KOPT-K1 (cell line): ENCODE data around the gene CAVIN2.

Experiments used
- H3K27ac ChIP-seq: fragments of 200-600 bp; sonication (generic); 2 replicates; pipeline ENCODE4 v1.5.1; 2016; ENCODE audit warnings: antibody characterized with exemption, mild to moderate bottlenecking, low read depth, low read length; ENCODE audit not compliant: poor library complexity, severe bottlenecking
- H3K36me3 ChIP-seq: fragments of 200-600 bp; sonication (generic); 2 replicates; pipeline ENCODE4 v1.5.1; 2017; ENCODE audit warnings: antibody characterized with exemption, mild to moderate bottlenecking, low read length, moderate library complexity; ENCODE audit not compliant: insufficient read depth
- H3K9me3 ChIP-seq: fragments of 200-600 bp; sonication (generic); 2 replicates; pipeline ENCODE4 v1.5.1; 2017; ENCODE audit warnings: antibody characterized with exemption, low read length, mild to moderate bottlenecking; ENCODE audit not compliant: insufficient read depth, poor library complexity, severe bottlenecking

CAVIN2 gene

DNA sequence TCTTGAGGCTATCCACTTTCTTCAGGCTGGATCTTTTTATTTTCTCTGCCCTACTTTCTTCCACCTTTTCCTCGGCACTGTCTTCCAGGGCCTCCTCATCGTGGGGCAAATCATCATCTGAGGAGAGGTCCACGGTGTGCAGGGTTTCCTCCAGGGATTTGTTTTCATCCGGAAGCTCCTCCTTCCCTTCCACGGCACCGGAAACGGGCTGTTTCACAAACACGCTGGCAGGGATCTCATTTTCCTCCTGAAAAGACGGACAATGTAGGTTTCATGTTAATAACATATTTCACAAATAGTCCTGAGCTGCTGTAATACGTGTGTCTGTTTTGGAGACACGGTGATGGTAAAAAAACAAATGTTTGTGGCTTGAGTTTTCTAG is 10.4 kb downstream of the CAVIN2 start:
- H3K27ac ChIP-seq = no peak overlapping the region
- no peaks in the 10 kb centered on the region for H3K9me3 ChIP-seq
- no peaks in the 10 kb centered on the region for H3K36me3 ChIP-seq

DNA sequence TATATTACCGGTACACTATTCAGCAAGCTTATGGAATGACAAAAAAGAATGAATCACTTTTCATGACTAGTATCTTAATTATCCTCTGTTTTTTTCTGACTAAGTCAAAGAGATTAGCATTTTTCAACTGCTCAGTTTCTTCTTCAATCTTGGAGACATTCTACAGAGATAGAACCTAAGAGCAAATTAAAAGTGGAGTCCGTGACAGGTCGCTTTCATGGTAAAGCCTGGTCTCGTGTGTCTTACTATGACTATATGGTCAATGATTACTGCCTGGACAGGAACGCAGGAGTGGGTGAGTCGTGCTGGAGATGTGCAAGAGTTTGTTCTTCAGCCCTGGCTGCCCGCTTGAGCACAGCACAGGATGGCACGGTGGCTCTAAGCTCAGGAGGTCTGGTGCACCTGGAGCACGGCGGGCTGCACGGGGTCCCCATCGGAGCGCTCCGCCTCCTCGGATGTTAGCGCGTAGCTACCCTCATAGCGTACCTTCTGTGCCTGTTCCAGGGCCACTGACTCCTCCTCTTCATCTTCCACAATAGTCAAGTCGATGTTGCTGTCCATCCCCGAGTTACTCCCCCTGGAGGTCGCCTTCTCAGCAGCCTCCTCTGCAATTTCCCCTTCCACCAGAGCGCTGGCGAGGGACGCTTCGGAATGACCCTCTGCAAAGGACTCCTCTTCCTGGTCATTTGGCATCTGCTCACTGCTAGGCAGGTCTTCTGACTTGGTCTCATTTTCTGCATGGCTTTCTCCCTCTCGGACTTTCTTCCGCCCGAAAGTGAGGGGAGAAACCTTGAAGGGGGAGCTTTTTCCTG is 11.1 kb downstream of the CAVIN2 start:
- no peaks in the 10 kb centered on the region for H3K9me3 ChIP-seq
- H3K27ac ChIP-seq = no peak overlapping the region
- H3K36me3 ChIP-seq = no peaks in the 10 kb centered on the region

DNA sequence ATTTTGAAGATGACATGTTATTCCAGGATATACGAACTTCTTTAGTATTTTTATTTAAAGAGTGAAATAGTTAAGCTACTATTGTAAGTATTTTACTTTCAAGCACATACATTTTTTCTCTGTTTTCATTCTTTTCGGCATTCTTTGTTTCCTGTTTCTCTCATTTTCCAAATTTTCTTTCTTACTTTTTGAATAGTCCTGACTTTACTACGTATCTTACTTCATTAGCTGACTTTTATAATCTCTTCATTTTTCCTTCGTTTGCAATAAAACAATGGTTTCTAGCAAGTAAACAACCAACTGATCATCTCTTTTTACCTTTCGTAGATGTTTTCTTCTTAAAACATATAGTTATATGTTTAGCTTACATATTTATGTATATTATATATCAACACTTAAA is 11.8 kb downstream of the CAVIN2 start:
- Histone ChIP-seq H3K9me3 (no peaks in the 10 kb centered on the region), H3K27ac (no peak overlapping the region), H3K36me3 (no peaks in the 10 kb centered on the region)

DNA sequence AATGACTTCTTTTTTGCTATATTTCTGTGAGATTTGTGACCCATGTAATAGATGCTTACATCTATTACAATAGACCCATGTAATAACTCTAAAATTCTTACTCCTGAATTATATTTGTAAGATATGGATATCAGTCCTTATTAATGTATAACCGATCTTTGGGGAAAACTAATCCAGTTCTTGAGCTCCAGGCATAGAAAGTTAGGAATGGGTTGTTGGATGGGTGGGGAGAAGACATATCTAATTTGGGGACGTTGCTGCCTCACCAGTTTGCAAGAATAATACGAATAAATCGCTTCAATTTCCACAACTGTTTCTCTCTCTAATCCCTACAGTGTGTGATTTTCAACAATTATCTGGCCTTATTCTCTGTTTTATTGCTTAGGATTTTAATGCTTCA is 13.5 kb downstream of the CAVIN2 start:
- H3K9me3 ChIP-seq = no peaks in the 10 kb centered on the region
- no peak overlapping the region for H3K27ac ChIP-seq

DNA sequence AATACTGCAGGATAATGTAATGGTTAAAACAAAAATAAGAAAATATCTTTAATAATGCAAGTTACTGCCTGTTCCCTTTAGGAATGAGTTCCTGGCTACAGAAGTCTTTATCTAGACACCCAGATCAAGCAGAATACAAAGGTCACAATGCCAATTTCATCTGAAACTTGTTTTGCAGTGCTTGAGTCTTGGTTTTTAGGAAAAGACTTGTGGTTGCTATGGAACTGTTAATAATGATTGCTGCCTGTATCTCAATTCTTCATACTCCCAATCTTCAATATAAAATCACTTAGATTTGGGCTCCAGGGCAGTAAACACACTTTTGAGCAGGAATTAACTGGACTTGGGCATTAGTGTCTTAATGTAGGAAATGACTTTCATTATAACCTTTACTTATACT is 14.2 kb downstream of the CAVIN2 start:
- Histone ChIP-seq H3K36me3 (no peaks in the 10 kb centered on the region), H3K9me3 (no peaks in the 10 kb centered on the region), H3K27ac (no peak overlapping the region)

More for the DNA sequence above, 13.5 kb downstream of the CAVIN2 start:
- H3K36me3 ChIP-seq = no peaks in the 10 kb centered on the region

DNA sequence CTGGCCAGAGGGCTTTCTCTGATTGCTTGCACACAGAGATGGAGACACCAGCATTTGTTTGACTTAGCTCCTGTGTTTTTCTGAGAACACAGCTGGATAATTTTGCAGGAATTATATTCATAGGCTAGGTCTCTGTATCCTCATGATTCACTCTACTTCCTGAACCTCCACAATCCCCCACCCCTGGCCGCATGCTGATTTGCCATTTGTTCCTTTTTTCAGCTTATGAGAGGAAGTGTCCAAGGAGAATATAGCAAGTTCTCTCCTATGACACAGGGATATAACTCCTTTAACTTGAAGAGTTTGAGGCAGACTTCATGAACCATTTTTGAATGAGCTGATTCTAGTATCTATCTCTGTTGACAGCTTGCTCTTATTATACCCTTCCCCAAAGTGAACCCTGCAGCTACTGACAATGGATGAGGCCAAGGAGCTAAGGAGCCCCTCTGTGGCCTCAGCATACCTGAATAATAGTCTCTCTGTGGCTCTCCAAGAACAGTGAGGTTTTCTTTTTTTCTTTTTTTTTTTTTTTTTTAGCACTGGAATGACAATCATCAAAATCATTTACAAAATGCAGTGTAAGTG is 15.4 kb downstream of the CAVIN2 start:
- Histone ChIP-seq H3K27ac (no peak overlapping the region), H3K9me3 (no peaks in the 10 kb centered on the region), H3K36me3 (no peaks in the 10 kb centered on the region)

DNA sequence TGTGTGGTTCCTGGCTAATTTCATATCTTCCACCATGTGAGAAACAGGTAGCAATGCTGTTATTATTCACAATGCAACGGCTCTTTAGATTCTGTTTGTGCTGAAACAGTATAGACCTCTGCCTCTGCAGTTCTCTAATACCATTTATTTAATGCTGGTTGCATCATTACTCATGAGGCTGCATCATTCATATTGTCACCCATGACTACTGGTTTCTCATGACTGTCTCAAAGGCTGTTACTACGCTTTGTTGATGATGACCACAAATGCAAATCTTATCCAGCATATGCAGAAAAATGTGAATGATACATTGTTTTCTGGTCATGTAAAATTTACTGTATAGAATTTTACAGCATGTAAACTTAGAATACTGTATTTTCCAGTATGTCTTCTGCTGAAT is 22.5 kb downstream of the CAVIN2 start:
- Histone ChIP-seq H3K9me3 (no peaks in the 10 kb centered on the region), H3K27ac (no peak overlapping the region), H3K36me3 (no peaks in the 10 kb centered on the region)

DNA sequence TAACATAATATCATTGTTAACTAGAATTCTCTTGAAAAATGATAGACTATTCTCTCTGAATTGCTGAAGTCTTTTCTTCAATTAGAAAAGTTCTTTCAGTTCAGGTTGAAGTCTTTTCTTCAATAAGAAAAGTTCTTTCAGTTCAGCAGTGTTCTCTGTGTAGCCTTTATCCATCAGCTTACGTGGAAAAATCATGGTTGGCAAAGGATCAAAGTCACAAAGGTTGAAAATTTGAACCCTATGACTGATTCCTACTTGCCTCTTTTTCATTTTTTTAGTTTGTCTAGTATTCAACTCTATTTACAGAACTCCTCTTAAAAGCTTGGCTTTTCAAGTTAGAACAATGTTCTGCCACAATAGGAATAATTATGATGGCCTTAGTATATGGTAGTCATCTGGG is 25.8 kb downstream of the CAVIN2 start:
- H3K27ac ChIP-seq = no peak overlapping the region
- H3K36me3 ChIP-seq = no peaks in the 10 kb centered on the region
- H3K9me3 ChIP-seq = no peaks in the 10 kb centered on the region

DNA sequence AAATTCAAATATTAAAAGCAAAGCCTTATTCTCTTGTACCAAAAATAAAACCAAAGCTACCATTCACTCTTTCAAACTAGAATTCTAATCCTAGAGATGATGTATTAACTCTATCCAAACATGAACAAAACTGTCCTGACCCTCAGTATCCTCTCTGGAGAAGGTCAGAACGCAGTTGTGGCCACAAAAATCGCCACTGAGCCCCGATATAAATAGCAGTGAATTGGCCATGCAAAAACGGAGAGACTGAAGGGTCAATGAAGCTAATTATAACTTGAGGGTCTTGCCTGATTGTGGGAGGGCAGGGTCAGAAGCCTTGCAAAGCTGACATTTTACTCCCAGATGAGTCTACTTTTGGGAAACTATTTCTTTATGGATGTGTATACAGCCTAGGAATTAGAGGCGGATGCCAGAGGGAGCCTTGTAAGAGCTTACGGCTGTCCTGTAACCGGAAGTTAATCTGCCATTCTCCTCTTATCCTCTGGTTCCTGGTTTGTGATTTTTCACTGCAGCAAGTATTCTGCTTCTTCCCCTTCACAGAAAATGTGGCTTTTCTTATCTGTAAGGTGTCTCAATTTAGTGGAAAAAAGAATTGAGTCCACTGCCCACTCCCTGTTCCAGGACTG is 28.1 kb downstream of the CAVIN2 start:
- Histone ChIP-seq H3K36me3 (no peaks in the 10 kb centered on the region), H3K9me3 (no peaks in the 10 kb centered on the region), H3K27ac (no peak overlapping the region)

DNA sequence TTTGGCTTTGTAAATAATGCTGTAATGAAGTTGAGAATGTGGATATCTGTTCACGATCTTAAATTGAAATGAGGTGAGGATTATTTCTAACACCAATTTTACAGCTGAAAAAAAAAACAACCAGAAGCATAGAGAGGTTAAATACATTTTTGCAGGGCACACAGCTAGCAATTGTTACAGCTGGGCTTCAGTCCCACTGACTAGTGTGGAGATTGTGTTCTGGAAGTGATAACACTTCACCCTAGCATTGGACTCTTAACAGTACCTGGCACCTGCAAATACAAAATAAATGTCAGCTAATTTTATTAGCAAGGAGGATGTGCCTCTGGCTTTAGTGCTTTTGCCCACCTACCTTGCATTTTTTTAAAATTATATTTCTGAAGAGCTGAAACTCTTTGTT is 28.8 kb downstream of the CAVIN2 start:
- H3K36me3 ChIP-seq = no peaks in the 10 kb centered on the region
- no peak overlapping the region for H3K27ac ChIP-seq
- no peaks in the 10 kb centered on the region for H3K9me3 ChIP-seq

DNA sequence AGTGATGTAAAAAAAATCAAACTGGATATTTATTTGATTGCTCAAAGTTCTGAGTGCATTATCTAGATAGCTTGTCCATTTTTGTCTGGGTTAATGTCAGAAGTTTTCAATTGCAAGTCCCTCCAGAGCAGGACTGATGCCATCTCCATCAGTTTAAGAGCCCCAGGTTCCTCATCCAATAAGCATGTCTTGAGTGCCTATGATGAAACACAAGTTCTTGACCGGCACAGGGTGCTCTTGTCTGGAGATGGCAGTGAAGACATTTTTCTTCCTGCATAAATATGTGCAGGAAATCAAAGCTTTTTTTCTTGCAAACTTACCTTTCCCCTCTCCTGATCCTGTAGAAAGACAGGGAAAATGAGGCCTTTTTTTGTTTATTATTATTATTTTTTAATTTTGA is 31.9 kb downstream of the CAVIN2 start:
- H3K36me3 ChIP-seq = no peaks in the 10 kb centered on the region
- no peak overlapping the region for H3K27ac ChIP-seq
- H3K9me3 ChIP-seq = no peaks in the 10 kb centered on the region

DNA sequence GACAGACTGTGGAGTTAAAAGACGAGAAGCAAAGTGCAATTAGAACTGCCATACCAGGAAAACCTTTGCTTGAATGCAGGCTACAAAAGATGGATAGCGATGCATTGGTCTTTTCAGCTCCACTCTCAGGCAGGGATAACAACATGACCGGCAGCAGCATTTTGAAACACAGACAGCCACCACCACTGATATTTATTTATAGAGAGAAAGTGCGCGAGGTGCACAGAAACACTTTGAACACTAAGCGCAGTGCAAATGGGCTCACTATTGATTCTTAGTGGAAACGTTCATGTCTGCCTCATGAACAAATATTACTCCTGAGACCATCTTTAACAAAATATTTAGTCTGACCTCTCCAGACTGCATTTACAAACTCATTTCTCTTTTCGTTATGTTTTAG is 32.9 kb downstream of the CAVIN2 start:
- Histone ChIP-seq H3K36me3 (no peaks in the 10 kb centered on the region), H3K27ac (no peak overlapping the region), H3K9me3 (no peaks in the 10 kb centered on the region)

DNA sequence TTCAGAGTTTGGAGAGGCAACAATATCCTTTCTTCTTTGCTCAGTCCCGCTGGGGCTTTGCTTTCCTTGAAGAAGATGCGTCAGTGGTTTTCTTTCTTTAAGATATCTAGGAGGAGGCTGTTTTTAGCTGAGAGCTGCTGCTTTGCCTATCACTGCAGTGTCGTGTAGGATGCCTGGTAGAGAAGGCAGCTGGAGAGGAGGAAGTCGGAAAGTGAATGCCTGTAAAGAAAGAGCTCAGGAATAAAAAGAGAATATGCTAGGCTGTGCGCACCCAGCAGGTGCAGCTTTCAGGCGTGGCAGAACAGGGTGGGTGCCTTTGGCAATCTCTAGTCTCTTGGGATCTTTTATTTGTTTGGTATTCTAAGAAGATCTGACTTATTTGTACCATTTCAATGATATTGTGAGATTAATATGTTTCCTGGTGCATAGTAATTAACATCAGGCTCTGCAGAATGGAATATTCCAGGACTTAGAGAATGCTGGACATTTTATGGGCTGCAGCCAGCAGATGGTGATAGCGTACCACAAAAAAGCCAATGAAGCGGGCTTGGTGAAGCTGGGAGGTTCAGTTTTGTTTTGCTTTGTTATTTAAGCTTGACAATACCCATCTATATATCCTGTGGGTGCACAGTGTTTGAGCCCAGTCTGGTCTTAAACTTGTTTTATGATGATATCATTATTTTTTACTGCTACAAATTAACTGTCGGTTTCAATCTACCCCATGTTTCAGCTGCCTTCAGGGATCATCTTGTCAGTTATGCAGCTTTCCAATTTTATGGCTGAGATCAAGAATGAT is 34.9 kb downstream of the CAVIN2 start:
- no peak overlapping the region for H3K27ac ChIP-seq
- no peaks in the 10 kb centered on the region for H3K9me3 ChIP-seq
- H3K36me3 ChIP-seq = no peaks in the 10 kb centered on the region

DNA sequence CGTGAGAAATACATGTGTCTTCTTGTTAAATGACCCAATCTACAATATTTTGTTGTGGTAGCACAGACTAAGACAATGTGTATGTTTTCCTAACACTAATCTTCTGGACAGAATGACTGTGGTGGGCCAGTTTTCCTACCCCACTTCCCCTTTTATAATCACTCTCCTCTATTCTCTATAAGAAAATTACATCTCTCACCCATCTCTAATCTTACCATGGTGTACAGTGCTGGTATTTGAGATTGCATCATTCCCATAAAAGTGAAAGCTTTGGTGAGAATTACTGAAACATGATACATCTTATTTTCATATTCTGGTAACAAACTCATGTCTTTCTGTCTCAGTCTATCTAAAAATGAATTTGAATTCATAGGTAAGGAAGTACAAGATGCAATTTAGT is 40.5 kb downstream of the CAVIN2 start:
- H3K36me3 ChIP-seq = no peaks in the 10 kb centered on the region
- H3K27ac ChIP-seq = no peak overlapping the region
- no peaks in the 10 kb centered on the region for H3K9me3 ChIP-seq

DNA sequence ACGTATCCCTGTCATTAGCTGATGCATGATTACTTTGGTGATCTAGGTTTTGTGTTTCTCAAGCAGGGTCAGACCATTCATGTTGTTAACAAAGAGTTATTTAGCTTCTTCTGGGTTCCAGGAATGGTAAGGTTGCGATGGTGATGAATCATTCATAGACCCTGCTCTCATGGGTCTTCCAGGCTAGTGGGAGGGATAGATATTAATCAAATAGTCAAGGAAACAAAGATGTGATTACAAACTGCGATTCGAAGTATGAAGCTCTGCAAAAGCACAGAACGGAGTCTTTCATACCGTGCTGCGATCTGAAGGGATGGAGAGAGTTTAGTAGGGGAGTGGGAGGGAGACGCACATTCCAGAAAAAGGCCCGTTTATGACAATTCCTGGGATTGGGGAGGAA is 42.1 kb downstream of the CAVIN2 start:
- Histone ChIP-seq H3K27ac (no peak overlapping the region), H3K9me3 (no peaks in the 10 kb centered on the region), H3K36me3 (no peaks in the 10 kb centered on the region)
